NB4 (cell line): ENCODE results near the gene SLC38A10.

Experiments used
- DNase-seq: peaks from one replicate; pipeline ENCODE4 v3.0.0; 2010; ENCODE audit warnings: low read depth
- H3K4me3 ChIP-seq: one replicate; pipeline ENCODE4 v1.5.1; 2011; ENCODE audit warnings: mild to moderate bottlenecking, low read depth, low read length, moderate library complexity
- CTCF ChIP-seq: IDR thresholded peaks from one replicate; pipeline ENCODE4 v1.5.1; 2012; ENCODE audit warnings: low read depth, low read length
- MAX ChIP-seq: IDR thresholded peaks from 2 replicates; pipeline ENCODE4 v1.6.1; 2011; ENCODE audit warnings: low read depth, low read length
- MYC ChIP-seq: IDR thresholded peaks from 2 replicates; pipeline ENCODE4 v1.6.1; 2011; ENCODE audit warnings: low read depth, low read length
- POLR2A ChIP-seq: IDR thresholded peaks from 2 replicates; pipeline ENCODE4 v1.6.1; 2011; ENCODE audit warnings: mild to moderate bottlenecking; ENCODE audit not compliant: insufficient read length; ENCODE audit errors: extremely low read depth

The SLC38A10 gene

GRCh38 chr17:81332914-81333528, 37.9 kb upstream of the SLC38A10 start:
- no peak for TF ChIP-seq POLR2A
- no peak for TF ChIP-seq MYC
- TF ChIP-seq CTCF: no peak
- no peak for TF ChIP-seq MAX
- DNase-seq: no peak
- H3K4me3 ChIP-seq: no peak overlapping the region

- no peak for DNase-seq
- no peak overlapping the region for H3K4me3 ChIP-seq
- no peak for TF ChIP-seq MAX
- TF ChIP-seq CTCF: no peak
- no peak for TF ChIP-seq MYC
- TF ChIP-seq POLR2A: no peak
Observed at GRCh38 chr17:81332118-81332834, 37.2 kb upstream of the SLC38A10 start.

GRCh38 chr17:81331527-81332043, 36.5 kb upstream of the SLC38A10 start:
- no peak overlapping the region for H3K4me3 ChIP-seq
- TF ChIP-seq POLR2A (no peak), MAX (no peak), MYC (no peak), CTCF (no peak)
- DNase-seq: peak; percentile 52

- TF ChIP-seq MYC: no peak
- no peak for TF ChIP-seq CTCF
- TF ChIP-seq MAX: no peak
- TF ChIP-seq POLR2A: no peak
- no peak for DNase-seq
- no peak overlapping the region for H3K4me3 ChIP-seq
Observed at GRCh38 chr17:81330884-81331245, 35.8 kb upstream of the SLC38A10 start.

GRCh38 chr17:81329927-81330883, 35.1 kb upstream of the SLC38A10 start:
- TF ChIP-seq MAX (no peak; the same call in 1 of the 2 replicates), MYC (no peak), POLR2A (no peak), CTCF (no peak)
- no peak for DNase-seq
- no peak overlapping the region for H3K4me3 ChIP-seq
